ENCODE results near the gene DPYSL5. TPM values are rescaled to one million over a fixed set of nuclear protein-coding genes. Genes with fewer than 3 reads are reported as not detected.

Gene DPYSL5
- total and polyA plus RNA-seq, 2 of the 13 experiments (the other 11 are each of a cell fraction or from before 2014, with no cell fraction given), result 0.15 TPM; not detected in 1

- TF ChIP-seq, protein P1, sequence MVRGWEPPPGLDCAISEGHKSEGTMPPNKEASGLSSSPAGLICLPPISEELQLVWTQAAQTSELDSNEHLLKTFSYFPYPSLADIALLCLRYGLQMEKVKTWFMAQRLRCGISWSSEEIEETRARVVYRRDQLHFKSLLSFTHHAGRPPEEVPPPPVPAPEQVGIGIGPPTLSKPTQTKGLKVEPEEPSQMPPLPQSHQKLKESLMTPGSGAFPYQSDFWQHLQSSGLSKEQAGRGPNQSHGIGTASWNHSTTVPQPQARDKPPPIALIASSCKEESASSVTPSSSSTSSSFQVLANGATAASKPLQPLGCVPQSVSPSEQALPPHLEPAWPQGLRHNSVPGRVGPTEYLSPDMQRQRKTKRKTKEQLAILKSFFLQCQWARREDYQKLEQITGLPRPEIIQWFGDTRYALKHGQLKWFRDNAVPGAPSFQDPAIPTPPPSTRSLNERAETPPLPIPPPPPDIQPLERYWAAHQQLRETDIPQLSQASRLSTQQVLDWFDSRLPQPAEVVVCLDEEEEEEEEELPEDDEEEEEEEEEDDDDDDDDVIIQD (CRISPR knock-in tag; IDR thresholded peaks at IDR 0.05; ENCODE audit: low read depth), result 0 out of 2 replicates have a peak, but pooled peaks have one; percentile 24
- TF ChIP-seq RARG (CRISPR knock-in tag; IDR thresholded peaks at IDR 0.05; ENCODE audit: low read depth) (no peak), FOSL1 (CRISPR knock-in tag; IDR thresholded peaks at IDR 0.05; ENCODE audit: borderline replicate concordance) (no peak), ZNF614 (CRISPR knock-in tag; IDR thresholded peaks at IDR 0.05; ENCODE audit: borderline replicate concordance) (peak; percentile 60; the same call in 1 of the 2 replicates), ZNF451 (CRISPR knock-in tag; IDR thresholded peaks at IDR 0.05) (no peak), GLI4 (CRISPR knock-in tag; IDR thresholded peaks at IDR 0.05; ENCODE audit: borderline replicate concordance) (no peak), MIXL1 (CRISPR knock-in tag; IDR thresholded peaks at IDR 0.05) (peak; percentile 62; the same call in 1 of the 2 replicates), ZNF639 (CRISPR knock-in tag; conservative IDR thresholded peaks at IDR 0.05) (no peak), ELF1 (CRISPR knock-in tag; IDR thresholded peaks at IDR 0.05) (peak; percentile 63), ZNF124 (CRISPR knock-in tag; IDR thresholded peaks at IDR 0.05) (0 out of 2 replicates have a peak, but pooled peaks have one; percentile 18), KDM3A (CRISPR knock-in tag; IDR thresholded peaks at IDR 0.05; ENCODE audit: low read depth) (0 out of 2 replicates have a peak, but pooled peaks have one; percentile 26), KLF6 (CRISPR knock-in tag; IDR thresholded peaks at IDR 0.05) (no peak), SMARCC2 (IDR thresholded peaks at IDR 0.05) (no peak), SOX6 (IDR thresholded peaks at IDR 0.05) (no peak), SOX6 (CRISPR knock-in tag; IDR thresholded peaks at IDR 0.05) (peak; percentile 53)
- TF ChIP-seq, protein P2, sequence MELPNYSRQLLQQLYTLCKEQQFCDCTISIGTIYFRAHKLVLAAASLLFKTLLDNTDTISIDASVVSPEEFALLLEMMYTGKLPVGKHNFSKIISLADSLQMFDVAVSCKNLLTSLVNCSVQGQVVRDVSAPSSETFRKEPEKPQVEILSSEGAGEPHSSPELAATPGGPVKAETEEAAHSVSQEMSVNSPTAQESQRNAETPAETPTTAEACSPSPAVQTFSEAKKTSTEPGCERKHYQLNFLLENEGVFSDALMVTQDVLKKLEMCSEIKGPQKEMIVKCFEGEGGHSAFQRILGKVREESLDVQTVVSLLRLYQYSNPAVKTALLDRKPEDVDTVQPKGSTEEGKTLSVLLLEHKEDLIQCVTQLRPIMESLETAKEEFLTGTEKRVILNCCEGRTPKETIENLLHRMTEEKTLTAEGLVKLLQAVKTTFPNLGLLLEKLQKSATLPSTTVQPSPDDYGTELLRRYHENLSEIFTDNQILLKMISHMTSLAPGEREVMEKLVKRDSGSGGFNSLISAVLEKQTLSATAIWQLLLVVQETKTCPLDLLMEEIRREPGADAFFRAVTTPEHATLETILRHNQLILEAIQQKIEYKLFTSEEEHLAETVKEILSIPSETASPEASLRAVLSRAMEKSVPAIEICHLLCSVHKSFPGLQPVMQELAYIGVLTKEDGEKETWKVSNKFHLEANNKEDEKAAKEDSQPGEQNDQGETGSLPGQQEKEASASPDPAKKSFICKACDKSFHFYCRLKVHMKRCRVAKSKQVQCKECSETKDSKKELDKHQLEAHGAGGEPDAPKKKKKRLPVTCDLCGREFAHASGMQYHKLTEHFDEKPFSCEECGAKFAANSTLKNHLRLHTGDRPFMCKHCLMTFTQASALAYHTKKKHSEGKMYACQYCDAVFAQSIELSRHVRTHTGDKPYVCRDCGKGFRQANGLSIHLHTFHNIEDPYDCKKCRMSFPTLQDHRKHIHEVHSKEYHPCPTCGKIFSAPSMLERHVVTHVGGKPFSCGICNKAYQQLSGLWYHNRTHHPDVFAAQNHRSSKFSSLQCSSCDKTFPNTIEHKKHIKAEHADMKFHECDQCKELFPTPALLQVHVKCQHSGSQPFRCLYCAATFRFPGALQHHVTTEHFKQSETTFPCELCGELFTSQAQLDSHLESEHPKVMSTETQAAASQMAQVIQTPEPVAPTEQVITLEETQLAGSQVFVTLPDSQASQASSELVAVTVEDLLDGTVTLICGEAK (IDR thresholded peaks at IDR 0.05), result no peak
- TF ChIP-seq, protein P2 (CRISPR knock-in tag; IDR thresholded peaks at IDR 0.05), result 0 out of 2 replicates have a peak, but pooled peaks have one; percentile 19
Measured at GRCh38 chr2:26982102-26982742, 134.3 kb downstream of the DPYSL5 start (continued).

All from HepG2 (cell line).